ENCODE results near the gene F8A2.
"Not testable (repeated sequence)": the region's sequence is repeated elsewhere in the genome, so short reads cannot be mapped to it uniquely, and the experiment has no call there.

The F8A2 gene

GRCh38 chrX:155381843-155382528 lies at the start of gene F8A2:
F8A2 (plus strand) TSS chrX:155382095; CDS start chrX:155382115, 20 bp downstream.
- not testable (repeated sequence) for DNase-seq (ENCODE audit: low read depth in 2 of 3, low spot score in 1 of 3)

GRCh38 chrX:155333544-155334100 lies 48.3 kb upstream of the F8A2 start:
- DNase-seq (ENCODE audit: low read depth in 2 of 3, low spot score in 1 of 3), result no peak

GRCh38 chrX:155334486-155335336 lies 47.2 kb upstream of the F8A2 start, which contains the start of gene CLIC2:
CLIC2 (minus strand) TSS chrX:155334614; CDS start chrX:155334427, 187 bp downstream.
- DNase-seq (ENCODE audit: low read depth in 2 of 3, low spot score in 1 of 3), result no peak

- not testable (repeated sequence) for DNase-seq (ENCODE audit: low read depth in 2 of 3, low spot score in 1 of 3)
These were observed 46.6 kb upstream of the F8A2 start for GRCh38 chrX:155335337-155335712.

GRCh38 chrX:155345689-155346088 lies 36.2 kb upstream of the F8A2 start:
- DNase-seq (ENCODE audit: low read depth in 2 of 3, low spot score in 1 of 3), result not testable (repeated sequence)

- not testable (repeated sequence) for DNase-seq (ENCODE audit: low read depth in 2 of 3, low spot score in 1 of 3)
These were observed 32.4 kb upstream of the F8A2 start for GRCh38 chrX:155349448-155349847.

GRCh38 chrX:155363712-155364111 lies 18.2 kb upstream of the F8A2 start:
- not testable (repeated sequence) for DNase-seq (ENCODE audit: low read depth in 2 of 3, low spot score in 1 of 3)

GRCh38 chrX:155373777-155374458 lies 8.0 kb upstream of the F8A2 start:
- not testable (repeated sequence) for DNase-seq (ENCODE audit: low read depth in 2 of 3, low spot score in 1 of 3)

GRCh38 chrX:155379802-155380201 lies 2.1 kb upstream of the F8A2 start:
- DNase-seq (ENCODE audit: low read depth in 2 of 3, low spot score in 1 of 3), result not testable (repeated sequence)

- not testable (repeated sequence) for DNase-seq (ENCODE audit: low read depth in 2 of 3, low spot score in 1 of 3)
These were observed 653 bp downstream of the F8A2 start for GRCh38 chrX:155382529-155382967.

- no peak for DNase-seq (ENCODE audit: low read depth in 2 of 3, low spot score in 1 of 3)
These were observed 7.7 kb downstream of the F8A2 start for GRCh38 chrX:155389634-155390033.

GRCh38 chrX:155394747-155395276 lies 12.9 kb downstream of the F8A2 start:
- not testable (repeated sequence) for DNase-seq (ENCODE audit: low read depth in 2 of 3, low spot score in 1 of 3)

GRCh38 chrX:155406429-155406828 lies 24.5 kb downstream of the F8A2 start:
- DNase-seq (ENCODE audit: low read depth in 2 of 3, low spot score in 1 of 3), result no peak

- DNase-seq (ENCODE audit: low read depth in 2 of 3, low spot score in 1 of 3), result no peak
These were observed 35.9 kb downstream of the F8A2 start for GRCh38 chrX:155417769-155418168.
